Islet precursor cell (in vitro differentiated cells): Measurements from ENCODE around the gene LARGE1.
A peak's percentile ranks its signal among the peaks of the same experiment; 100 is the strongest.

Experiments used
- DNase-seq: peaks from one replicate; pipeline ENCODE4 v3.0.0-alpha.2; 2018

The LARGE1 gene

GRCh38 chr22:33400061-33400840, 520.0 kb downstream of the LARGE1 start:
- DNase-seq: no peak

GRCh38 chr22:33397381-33397907, 522.8 kb downstream of the LARGE1 start:
- DNase-seq: no peak

- no peak for DNase-seq
Observed at GRCh38 chr22:33393432-33393831, 526.8 kb downstream of the LARGE1 start.

- DNase-seq: no peak
Observed at GRCh38 chr22:33391298-33391697, 529.0 kb downstream of the LARGE1 start.

GRCh38 chr22:33389936-33390335, 530.3 kb downstream of the LARGE1 start:
- no peak for DNase-seq

- no peak for DNase-seq
Observed at GRCh38 chr22:33386270-33386669, 534.0 kb downstream of the LARGE1 start.

- no peak for DNase-seq
Observed at GRCh38 chr22:33385611-33386010, 534.7 kb downstream of the LARGE1 start.

GRCh38 chr22:33382436-33382835, 537.8 kb downstream of the LARGE1 start:
- DNase-seq: no peak

- DNase-seq: no peak
Observed at GRCh38 chr22:33381531-33382406, 538.5 kb downstream of the LARGE1 start.

GRCh38 chr22:33380789-33381530, 539.3 kb downstream of the LARGE1 start:
- no peak for DNase-seq

- no peak for DNase-seq
Observed at GRCh38 chr22:33379836-33380235, 540.4 kb downstream of the LARGE1 start.

- no peak for DNase-seq
Observed at GRCh38 chr22:33372875-33373274, 547.4 kb downstream of the LARGE1 start.

GRCh38 chr22:33363256-33363655, 557.0 kb downstream of the LARGE1 start:
- DNase-seq: peak; percentile 12

GRCh38 chr22:33362702-33363101, 557.6 kb downstream of the LARGE1 start:
- no peak for DNase-seq

- DNase-seq: peak; percentile 32
Observed at GRCh38 chr22:33361581-33361980, 558.7 kb downstream of the LARGE1 start.

GRCh38 chr22:33357981-33358399, 562.3 kb downstream of the LARGE1 start:
- peak; percentile 24 for DNase-seq

- no peak for DNase-seq
Observed at GRCh38 chr22:33354928-33355327, 565.3 kb downstream of the LARGE1 start.

- no peak for DNase-seq
Observed at GRCh38 chr22:33353502-33353901, 566.8 kb downstream of the LARGE1 start.

- no peak for DNase-seq
Observed at GRCh38 chr22:33352768-33353167, 567.5 kb downstream of the LARGE1 start.

- DNase-seq: peak; percentile 8
Observed at GRCh38 chr22:33350961-33351360, 569.3 kb downstream of the LARGE1 start.

GRCh38 chr22:33350491-33350890, 569.8 kb downstream of the LARGE1 start:
- DNase-seq: peak; percentile 45

- peak; percentile 2 for DNase-seq
Observed at GRCh38 chr22:33347002-33347401, 573.3 kb downstream of the LARGE1 start.

GRCh38 chr22:33341611-33342010, 578.7 kb downstream of the LARGE1 start:
- no peak for DNase-seq
